Measurements from ENCODE around the gene ABHD12B.

Gene ABHD12B

DNA sequence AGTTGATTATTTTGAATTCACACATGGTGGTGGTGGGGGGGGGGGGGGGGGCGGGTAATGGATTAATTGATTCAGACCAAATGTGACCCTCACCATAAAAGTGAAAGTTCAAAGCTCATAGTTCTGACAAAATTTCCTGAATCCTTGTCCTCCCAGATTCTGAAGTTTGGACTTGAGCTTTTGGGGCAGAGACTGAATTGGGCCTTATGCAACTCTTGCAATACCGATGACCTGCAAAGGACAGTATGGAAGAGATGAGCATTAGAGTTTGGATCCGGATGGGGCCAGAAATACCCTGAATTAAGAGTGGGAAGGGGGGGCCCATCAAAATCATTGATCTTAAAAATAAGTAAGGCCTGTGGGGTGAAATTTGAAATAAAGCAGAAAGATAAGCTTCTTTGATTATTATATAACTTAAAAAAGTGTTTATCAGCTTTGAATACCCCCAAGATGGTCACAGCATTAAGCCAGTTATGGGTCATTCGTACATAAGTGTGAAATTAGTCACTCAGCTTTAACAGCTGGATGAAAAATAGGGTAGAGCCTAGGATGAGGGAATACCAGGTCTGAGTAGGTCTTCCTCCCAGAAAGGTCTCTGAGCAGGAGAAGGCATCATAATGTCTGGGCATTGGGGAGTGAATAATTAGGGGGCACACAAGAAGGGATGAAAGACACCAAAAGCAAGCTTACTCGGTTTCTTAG, 74.5 kb downstream of the ABHD12B start:
- no peaks in the 10 kb centered on the region for H3K9me3 ChIP-seq (ENCODE audit: insufficient read depth, low read length)
- no peaks in the 10 kb centered on the region for H3K27me3 ChIP-seq (ENCODE audit: low read depth, low read length)
- H3K4me1 ChIP-seq (ENCODE audit: low read length): no peaks in the 10 kb centered on the region
- no peak overlapping the region for H3K4me3 ChIP-seq (ENCODE audit: low read length)
- no peaks in the 10 kb centered on the region for H3K79me2 ChIP-seq (ENCODE audit: low read length)
- H4K20me1 ChIP-seq (ENCODE audit: insufficient read depth, low read length): no peaks in the 10 kb centered on the region
- no peaks in the 10 kb centered on the region for H3K36me3 ChIP-seq (replicated peaks; ENCODE audit: low read depth, low read length)
- H3K9ac ChIP-seq (ENCODE audit: low read length): no peak overlapping the region
- H3K4me2 ChIP-seq (ENCODE audit: low read length): no peak overlapping the region
- TF ChIP-seq EZH2phosphoT487 (IDR thresholded peaks at IDR 0.05; ENCODE audit: low read depth) (no peak), CTCF (IDR thresholded peaks at IDR 0.05; ENCODE audit: low read depth, low read length) (no peak)
- H2AFZ ChIP-seq (ENCODE audit: low read depth, low read length): no peak overlapping the region
- no peak overlapping the region for H3K27ac ChIP-seq (ENCODE audit: low read length)

DNA sequence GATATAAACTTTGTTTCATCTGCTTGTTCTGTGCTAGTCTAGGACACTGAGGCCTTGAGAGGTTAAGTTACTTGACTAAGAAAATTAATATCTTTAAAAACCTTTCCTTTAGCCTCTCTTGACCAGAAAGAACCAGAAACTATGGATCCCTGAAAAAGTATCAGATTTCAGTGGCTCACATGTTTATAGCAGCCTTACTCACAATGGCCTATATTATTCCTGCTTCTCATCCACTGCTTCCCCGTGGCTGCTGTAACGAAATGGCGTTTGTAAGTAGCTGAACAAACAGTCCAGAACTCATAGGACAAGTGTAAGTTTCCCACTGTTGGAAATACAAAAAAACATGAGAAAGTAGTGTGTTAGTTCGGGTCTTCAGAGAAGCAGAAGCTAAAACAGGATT, 75.6 kb downstream of the ABHD12B start:
- no peak overlapping the region for H3K4me2 ChIP-seq (ENCODE audit: low read length)

DNA sequence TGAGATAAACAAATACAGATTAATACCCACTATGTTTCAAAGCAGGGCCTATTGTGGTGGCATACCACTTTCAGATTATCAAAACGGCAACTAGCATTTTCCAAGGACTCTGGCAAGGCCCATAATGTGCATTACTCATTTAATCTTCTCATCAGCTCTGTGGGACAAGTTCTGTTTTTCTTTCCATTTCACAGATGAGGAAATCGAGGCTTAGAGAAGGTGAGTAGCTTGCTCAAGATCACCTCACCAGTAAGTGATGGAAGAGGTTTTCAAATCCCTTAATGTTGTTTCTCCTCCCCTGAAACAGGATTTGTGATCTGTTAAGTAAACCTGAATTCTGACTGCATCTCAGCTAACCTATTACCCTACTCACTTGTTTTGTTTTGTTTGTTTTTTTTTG, 76.4 kb downstream of the ABHD12B start:
- no peak overlapping the region for H3K4me2 ChIP-seq (ENCODE audit: low read length)
- H4K20me1 ChIP-seq (ENCODE audit: insufficient read depth, low read length): no peaks in the 10 kb centered on the region
- no peak overlapping the region for H2AFZ ChIP-seq (ENCODE audit: low read depth, low read length)
- no peaks in the 10 kb centered on the region for H3K79me2 ChIP-seq (ENCODE audit: low read length)
- TF ChIP-seq EZH2phosphoT487 (IDR thresholded peaks at IDR 0.05; ENCODE audit: low read depth) (no peak), CTCF (IDR thresholded peaks at IDR 0.05; ENCODE audit: low read depth, low read length) (no peak)
- no peaks in the 10 kb centered on the region for H3K9me3 ChIP-seq (ENCODE audit: insufficient read depth, low read length)
- H3K9ac ChIP-seq (ENCODE audit: low read length): no peak overlapping the region
- no peaks in the 10 kb centered on the region for H3K36me3 ChIP-seq (replicated peaks; ENCODE audit: low read depth, low read length)
- no peak overlapping the region for H3K27ac ChIP-seq (ENCODE audit: low read length)
- H3K4me1 ChIP-seq (ENCODE audit: low read length): no peaks in the 10 kb centered on the region
- H3K4me3 ChIP-seq (ENCODE audit: low read length): no peak overlapping the region
- no peaks in the 10 kb centered on the region for H3K27me3 ChIP-seq (ENCODE audit: low read depth, low read length)

More for the DNA sequence above, 75.6 kb downstream of the ABHD12B start:
- no peaks in the 10 kb centered on the region for H3K36me3 ChIP-seq (replicated peaks; ENCODE audit: low read depth, low read length)
- TF ChIP-seq CTCF (IDR thresholded peaks at IDR 0.05; ENCODE audit: low read depth, low read length) (no peak), EZH2phosphoT487 (IDR thresholded peaks at IDR 0.05; ENCODE audit: low read depth) (no peak)
- H3K9me3 ChIP-seq (ENCODE audit: insufficient read depth, low read length): no peaks in the 10 kb centered on the region
- H3K4me1 ChIP-seq (ENCODE audit: low read length): no peaks in the 10 kb centered on the region
- no peaks in the 10 kb centered on the region for H3K79me2 ChIP-seq (ENCODE audit: low read length)
- no peak overlapping the region for H2AFZ ChIP-seq (ENCODE audit: low read depth, low read length)
- H3K27ac ChIP-seq (ENCODE audit: low read length): no peak overlapping the region
- no peaks in the 10 kb centered on the region for H4K20me1 ChIP-seq (ENCODE audit: insufficient read depth, low read length)
- no peaks in the 10 kb centered on the region for H3K27me3 ChIP-seq (ENCODE audit: low read depth, low read length)
- H3K4me3 ChIP-seq (ENCODE audit: low read length): no peak overlapping the region
- H3K9ac ChIP-seq (ENCODE audit: low read length): no peak overlapping the region

GRCh38 chr14:50951032-50951431, 79.2 kb downstream of the ABHD12B start:
- TF ChIP-seq CTCF (IDR thresholded peaks at IDR 0.05; ENCODE audit: low read depth, low read length): no peak
- no peak for TF ChIP-seq EZH2phosphoT487 (IDR thresholded peaks at IDR 0.05; ENCODE audit: low read depth)
- no peak overlapping the region for H2AFZ ChIP-seq (ENCODE audit: low read depth, low read length)
- H3K79me2 ChIP-seq (ENCODE audit: low read length): no peaks in the 10 kb centered on the region
- H3K27ac ChIP-seq (ENCODE audit: low read length): no peak overlapping the region
- no peak overlapping the region for H3K4me2 ChIP-seq (ENCODE audit: low read length)
- no peaks in the 10 kb centered on the region for H3K36me3 ChIP-seq (replicated peaks; ENCODE audit: low read depth, low read length)
- no peaks in the 10 kb centered on the region for H4K20me1 ChIP-seq (ENCODE audit: insufficient read depth, low read length)
- H3K4me1 ChIP-seq (ENCODE audit: low read length): 0 out of 2 replicates have a peak, but pooled peaks cover 3% of the 10 kb centered on the region
- H3K9me3 ChIP-seq (ENCODE audit: insufficient read depth, low read length): no peaks in the 10 kb centered on the region
- H3K9ac ChIP-seq (ENCODE audit: low read length): no peak overlapping the region
- H3K27me3 ChIP-seq (ENCODE audit: low read depth, low read length): no peaks in the 10 kb centered on the region
- no peak overlapping the region for H3K4me3 ChIP-seq (ENCODE audit: low read length)
